GM23248 (cell line): ENCODE results near the gene NSMF. TPM values are rescaled to one million over a fixed set of nuclear protein-coding genes. Genes with fewer than 3 reads are reported as not detected.

Experiments
- DNase-seq: peaks from one replicate; pipeline ENCODE4 v3.0.0-alpha.2; 2015
- H2AFZ ChIP-seq: fragments of 200-600 bp; sonication (generic); 2 replicates; pipeline ENCODE4 v1.6.1; 2016; ENCODE audit warnings: antibody characterized with exemption
- H3F3A ChIP-seq: fragments of 200-600 bp; sonication (generic); 2 replicates; pipeline ENCODE4 v1.6.1; 2016; ENCODE audit warnings: mild to moderate bottlenecking, antibody characterized with exemption, mixed run types; ENCODE audit not compliant: insufficient read depth
- H3K27ac ChIP-seq: fragments of 200-600 bp; sonication (generic); 2 replicates; pipeline ENCODE4 v1.5.1; 2016; ENCODE audit warnings: mild to moderate bottlenecking
- H3K27me3 ChIP-seq: fragments of 200-600 bp; sonication (generic); replicated peaks from 2 replicates; pipeline ENCODE4 v1.6.1; 2016; ENCODE audit warnings: mild to moderate bottlenecking; ENCODE audit not compliant: insufficient read depth
- H3K36me3 ChIP-seq: fragments of 200-600 bp; sonication (generic); 2 replicates; pipeline ENCODE4 v1.6.1; 2016; ENCODE audit warnings: low read depth, mild to moderate bottlenecking
- H3K4me1 ChIP-seq: fragments of 200-600 bp; sonication (generic); 2 replicates; pipeline ENCODE4 v1.6.1; 2016; ENCODE audit warnings: mild to moderate bottlenecking; ENCODE audit not compliant: insufficient read depth
- H3K4me2 ChIP-seq: fragments of 200-600 bp; sonication (generic); one replicate; pipeline ENCODE4 v1.6.1; 2016; ENCODE audit warnings: mild to moderate bottlenecking; ENCODE audit not compliant: unreplicated experiment
- H3K4me3 ChIP-seq: fragments of 200-600 bp; sonication (generic); 2 replicates; pipeline ENCODE4 v1.5.1; 2016; ENCODE audit warnings: mild to moderate bottlenecking
- H3K79me2 ChIP-seq: fragments of 200-600 bp; sonication (generic); 2 replicates; pipeline ENCODE4 v1.6.1; 2016; ENCODE audit warnings: mild to moderate bottlenecking; ENCODE audit not compliant: insufficient read depth
- H3K9ac ChIP-seq: fragments of 200-600 bp; sonication (generic); 2 replicates; pipeline ENCODE4 v1.6.1; 2016; ENCODE audit warnings: mild to moderate bottlenecking
- H3K9me2 ChIP-seq: fragments of 200-600 bp; sonication (generic); 2 replicates; pipeline ENCODE4 v1.6.1; 2016; ENCODE audit warnings: mixed run types, mild to moderate bottlenecking, moderate library complexity; ENCODE audit not compliant: insufficient read depth
- H3K9me3 ChIP-seq: fragments of 200-600 bp; sonication (generic); one replicate; pipeline ENCODE4 v1.6.1; 2017; ENCODE audit warnings: low read depth
- H4K20me1 ChIP-seq: fragments of 200-600 bp; sonication (generic); 2 replicates; pipeline ENCODE4 v1.6.0; 2016; ENCODE audit not compliant: insufficient read depth
- EZH2 ChIP-seq: fragments of 200-600 bp; sonication (generic); IDR thresholded peaks from 2 replicates; pipeline ENCODE4 v1.6.1; 2018; ENCODE audit warnings: antibody characterized with exemption, mild to moderate bottlenecking; ENCODE audit not compliant: insufficient read depth, poor library complexity, severe bottlenecking
- EZH2phosphoT487 ChIP-seq: fragments of 200-600 bp; sonication (generic); IDR thresholded peaks from 2 replicates; pipeline ENCODE4 v1.6.1; 2018; ENCODE audit warnings: antibody characterized with exemption, moderate library complexity, mild to moderate bottlenecking, low read depth; ENCODE audit not compliant: insufficient read depth
- WGBS, 2 experiments: methylation state at CpG; one replicate each; pipeline ENCODE4 v1.1.6; 2015 to 2017; ENCODE audit warnings: low lambda C conversion rate in 2 of 2, low coverage in 1 of 2; ENCODE audit errors: missing lambda C conversion rate in 2 of 2; 5-methylcytosine and 5-hydroxymethylcytosine counted together
- in situ Hi-C: fragments of 300-500 bp; cut with MboI; formaldehyde crosslinking; loops from 2 replicates; pipeline ENCODE4 v1.15.0; 2020
- polyA plus RNA-seq: library from polyadenylated mRNA; unstranded; fragments of >200 nt; fragmentation: Nextera tagmentation; extraction: Ambion mirVana; gene quantifications from 2 replicates; pipeline ENCODE4 v1.2.1, GENCODE V29; 2016
- total RNA-seq: library from RNA; depleted of rRNA; stranded (reverse); fragments of >200 nt; shearing (Covaris generic); gene quantifications from 2 replicates; pipeline ENCODE4 v1.2.3, GENCODE V29; 2014

Gene NSMF
- total and polyA plus RNA-seq, 2 experiments from 2014 or later, result 13.5 to 29.1 TPM

DNA sequence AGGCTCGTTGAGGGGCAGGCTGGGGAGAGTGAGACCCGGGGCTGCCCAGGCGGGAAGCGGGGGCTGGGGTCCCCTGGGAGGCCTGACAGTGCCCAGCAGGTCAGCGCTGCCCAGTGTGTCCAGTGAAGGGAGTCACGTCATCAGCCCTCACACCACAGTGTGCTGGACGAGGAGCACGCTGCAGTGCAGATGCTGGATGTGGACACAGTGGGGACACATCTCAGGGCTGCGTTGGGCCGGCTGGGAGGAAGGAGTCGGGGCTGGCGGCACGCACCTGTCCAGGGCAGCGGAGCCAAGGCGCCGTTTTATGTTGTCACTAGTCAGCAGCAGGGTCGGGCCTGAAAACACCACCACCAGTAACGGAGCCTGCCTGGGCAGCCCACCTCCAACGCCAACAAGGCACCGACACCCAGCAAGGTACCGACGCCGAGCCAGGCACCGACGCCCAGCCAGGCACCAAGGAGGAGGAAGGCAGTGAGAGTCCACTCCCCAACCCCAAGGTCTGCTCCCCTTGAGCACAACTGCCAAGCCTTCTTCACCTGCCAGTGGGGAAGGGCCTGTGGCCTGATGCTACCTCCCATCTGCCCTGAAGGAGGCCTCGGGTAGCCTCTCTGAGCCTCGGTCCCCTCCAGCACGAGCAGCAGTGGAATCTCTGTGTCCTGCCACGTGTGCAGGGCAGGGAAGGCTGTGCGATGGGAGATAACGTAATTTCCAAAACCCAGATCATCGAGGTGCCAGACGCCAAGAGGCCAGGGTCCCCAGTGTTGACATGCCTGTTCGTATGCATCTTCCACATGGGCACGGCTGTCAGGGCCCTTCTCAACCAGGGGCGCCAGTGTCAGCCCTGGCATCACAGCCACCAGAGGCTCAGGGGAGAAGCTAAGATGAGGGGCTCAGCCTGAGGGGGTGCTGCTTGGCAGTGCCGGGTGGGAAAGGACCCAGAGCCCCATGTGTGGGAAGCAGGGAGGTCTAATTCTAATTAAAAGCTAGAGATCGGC is 21.9 kb upstream of the NSMF start:
- H2AFZ ChIP-seq, result no peak overlapping the region
- no peak for DNase-seq
- no peak for TF ChIP-seq EZH2phosphoT487
- no peak for TF ChIP-seq EZH2
- H3K27ac ChIP-seq, result no peak overlapping the region
- H3K79me2 ChIP-seq, result no peaks in the 10 kb centered on the region
- no peaks in the 10 kb centered on the region for H3F3A ChIP-seq
- no peaks in the 10 kb centered on the region for H3K9me2 ChIP-seq
- no peak overlapping the region for H3K4me3 ChIP-seq
- no peak overlapping the region for H3K9ac ChIP-seq
- H3K9me3 ChIP-seq, result no peaks in the 10 kb centered on the region
- no peaks in the 10 kb centered on the region for H4K20me1 ChIP-seq
- H3K4me1 ChIP-seq, result no peaks in the 10 kb centered on the region
- H3K27me3 ChIP-seq, result no peaks in the 10 kb centered on the region
- no peak overlapping the region for H3K4me2 ChIP-seq
- WGBS, 2 experiments, result 83 to 86% methylated on average over 38 of the region's 38 CpGs
- in situ Hi-C loops, result no loop called here
- H3K36me3 ChIP-seq, result no peaks in the 10 kb centered on the region

DNA sequence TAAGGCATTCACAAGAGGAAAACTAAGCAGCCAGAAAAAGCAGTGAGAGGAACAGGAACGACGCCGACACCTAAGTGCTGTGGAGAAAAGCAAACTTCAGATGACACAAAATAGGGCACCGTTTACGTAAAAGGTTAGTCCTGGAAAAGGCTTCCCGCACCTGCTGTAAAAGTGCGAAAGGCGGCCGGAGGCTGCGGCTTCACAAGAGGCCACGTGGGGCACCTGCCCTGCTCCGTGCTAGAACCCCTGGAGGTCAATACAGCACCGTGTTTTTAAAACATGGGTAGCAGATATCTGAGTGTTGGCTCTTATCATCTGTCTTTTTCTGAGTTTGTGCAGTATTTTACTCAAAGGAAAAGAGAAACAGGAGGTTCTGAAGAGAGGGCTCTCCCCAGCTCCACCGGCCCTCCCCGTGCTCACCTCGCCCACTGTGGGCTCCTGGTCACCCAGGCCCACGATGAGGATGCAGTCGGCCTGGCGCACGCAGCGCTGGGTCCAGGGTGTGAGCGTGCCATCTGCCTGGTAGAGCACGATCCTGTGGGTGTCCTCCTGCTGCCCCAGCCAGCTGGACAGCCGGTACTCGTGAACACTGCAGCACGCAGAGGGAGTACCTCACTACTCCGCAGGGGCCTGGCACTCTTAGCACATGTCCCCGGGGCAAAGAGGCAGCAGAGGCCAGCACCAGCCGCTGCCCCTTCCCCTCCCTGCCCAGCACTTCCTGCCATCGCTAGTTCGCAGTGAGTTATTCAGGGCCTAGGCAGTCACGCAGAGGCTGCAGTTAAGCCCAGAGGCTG is 21.0 kb upstream of the NSMF start:
- H4K20me1 ChIP-seq, result no peaks in the 10 kb centered on the region
- H3K27me3 ChIP-seq, result no peaks in the 10 kb centered on the region
- no peak for DNase-seq
- H3K4me1 ChIP-seq, result no peaks in the 10 kb centered on the region
- H3K4me3 ChIP-seq, result no peak overlapping the region
- no peak overlapping the region for H3K27ac ChIP-seq
- no peak overlapping the region for H3K4me2 ChIP-seq
- H3K36me3 ChIP-seq, result no peaks in the 10 kb centered on the region
- no peak overlapping the region for H2AFZ ChIP-seq
- H3K9ac ChIP-seq, result no peak overlapping the region
- H3K9me3 ChIP-seq, result no peaks in the 10 kb centered on the region
- no peaks in the 10 kb centered on the region for H3K9me2 ChIP-seq
- no peaks in the 10 kb centered on the region for H3K79me2 ChIP-seq
- WGBS, 2 experiments, result 85 to 88% methylated on average over 28 to 29 of the region's 32 CpGs
- no peaks in the 10 kb centered on the region for H3F3A ChIP-seq
- TF ChIP-seq EZH2, result no peak
- no peak for TF ChIP-seq EZH2phosphoT487
- in situ Hi-C loops, result no loop called here

DNA sequence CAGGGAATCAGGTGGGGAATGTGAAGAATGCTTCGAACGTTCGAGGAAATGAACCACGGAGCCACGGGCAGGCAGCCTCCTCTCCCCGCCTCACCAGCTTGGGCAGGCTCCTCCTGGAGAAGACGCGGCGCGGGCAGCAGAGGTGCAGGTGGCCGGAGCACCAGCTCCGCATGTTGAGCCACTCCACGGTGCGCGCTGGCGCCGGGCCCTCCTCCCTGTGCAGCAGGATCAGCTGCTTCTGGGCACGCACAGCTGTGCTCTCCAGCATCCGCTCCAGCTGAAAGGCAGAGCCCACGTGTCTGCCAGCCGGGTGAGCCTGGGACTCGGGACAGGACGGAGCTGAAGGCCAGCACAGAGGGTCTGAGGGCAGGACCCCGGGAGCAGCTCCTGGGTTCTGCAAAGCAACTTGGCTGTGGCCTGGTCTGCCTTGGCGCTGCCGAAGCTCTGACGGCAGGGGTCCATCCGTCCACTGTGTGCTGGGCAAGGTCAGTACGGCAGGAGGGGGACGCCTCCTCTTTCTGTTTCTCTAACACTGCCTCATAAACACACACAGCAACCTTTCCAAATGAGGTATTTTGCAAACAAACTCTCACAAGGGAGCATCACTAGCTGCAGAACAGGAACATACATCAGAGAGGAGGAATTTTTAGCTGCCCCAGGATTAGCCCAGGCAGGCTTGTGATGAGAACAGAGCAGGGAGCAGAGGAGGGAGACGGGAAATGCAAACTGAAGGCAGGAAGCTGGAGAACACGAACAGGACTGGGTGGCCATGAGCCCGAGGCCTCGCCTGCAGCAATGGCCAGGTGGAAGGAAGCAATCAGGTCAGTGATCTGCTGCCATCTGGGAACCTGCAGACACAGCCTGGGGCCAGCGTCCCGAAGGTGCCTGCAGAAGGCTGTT is 20.1 kb upstream of the NSMF start:
- Histone ChIP-seq H4K20me1 (no peaks in the 10 kb centered on the region), H3K9ac (no peak overlapping the region), H3K4me3 (no peak overlapping the region), H3K79me2 (no peaks in the 10 kb centered on the region), H2AFZ (no peak overlapping the region), H3K4me2 (no peak overlapping the region), H3K9me2 (no peaks in the 10 kb centered on the region), H3K27me3 (no peaks in the 10 kb centered on the region), H3K36me3 (no peaks in the 10 kb centered on the region), H3F3A (no peaks in the 10 kb centered on the region), H3K4me1 (no peaks in the 10 kb centered on the region), H3K9me3 (no peaks in the 10 kb centered on the region), H3K27ac (no peak overlapping the region)
- in situ Hi-C loops, result no loop called here
- DNase-seq, result no peak
- TF ChIP-seq EZH2phosphoT487, result no peak
- TF ChIP-seq EZH2, result no peak
- 79 to 80% methylated on average over 35 to 36 of the region's 36 CpGs for WGBS, 2 experiments

DNA sequence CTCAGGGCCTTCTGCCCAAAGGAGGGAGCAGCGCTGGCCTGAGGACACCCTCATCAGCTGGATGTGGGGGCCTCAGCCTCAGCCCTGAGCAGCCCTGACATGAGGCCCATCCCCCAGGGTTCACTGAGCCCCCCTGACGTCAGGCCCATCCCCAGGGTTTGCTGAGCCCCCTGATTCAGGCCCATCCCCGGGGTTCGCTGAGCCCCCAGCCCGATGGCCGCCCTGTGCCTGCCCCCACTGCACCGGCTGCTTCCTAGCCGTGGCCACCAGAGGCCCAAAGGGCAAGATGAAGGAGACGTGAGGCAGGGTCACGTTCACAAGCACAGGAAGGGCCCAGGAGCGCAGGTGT is 19.5 kb upstream of the NSMF start:
- Histone ChIP-seq H4K20me1 (no peaks in the 10 kb centered on the region), H3K9me3 (no peaks in the 10 kb centered on the region), H3K36me3 (no peaks in the 10 kb centered on the region), H2AFZ (no peak overlapping the region), H3K27ac (no peak overlapping the region), H3K4me3 (no peak overlapping the region), H3F3A (no peaks in the 10 kb centered on the region), H3K9ac (no peak overlapping the region), H3K4me1 (no peaks in the 10 kb centered on the region), H3K4me2 (no peak overlapping the region), H3K27me3 (no peaks in the 10 kb centered on the region), H3K79me2 (no peaks in the 10 kb centered on the region), H3K9me2 (no peaks in the 10 kb centered on the region)
- WGBS, 2 experiments, result 79 to 88% methylated on average over 10 to 11 of the region's 11 CpGs
- in situ Hi-C loops, result no loop called here
- TF ChIP-seq EZH2phosphoT487 (no peak), EZH2 (no peak)
- no peak for DNase-seq
